Stomach (tissue), 4 donors: Measurements from ENCODE around the gene NDUFAB1.

ENCODE experiments used
- EP300 ChIP-seq: sonication (generic); formaldehyde crosslinking; IDR thresholded peaks from one replicate; pipeline ENCODE4 v1.6.1; 2017; ENCODE audit warnings: antibody characterized with exemption
- POLR2AphosphoS5 ChIP-seq, 3 donors: sonication (generic); formaldehyde crosslinking; IDR thresholded peaks; one replicate each; pipeline ENCODE4 v1.6.1; 2016; ENCODE audit warnings: antibody characterized with exemption in 3 of 3
- TF ChIP-seq, protein P1 (sequence below), 7 experiments: fragments of 450-650 bp in 4 of 7; fragments of 200-600 bp in 3 of 7; sonication (generic) in 3 of 7; IDR thresholded peaks; one replicate each; pipeline ENCODE4 v1.5.1; 2016 to 2019; ENCODE audit warnings: antibody characterized with exemption in 7 of 7, control low read depth in 2 of 7, mild to moderate bottlenecking in 1 of 7

DNA sequence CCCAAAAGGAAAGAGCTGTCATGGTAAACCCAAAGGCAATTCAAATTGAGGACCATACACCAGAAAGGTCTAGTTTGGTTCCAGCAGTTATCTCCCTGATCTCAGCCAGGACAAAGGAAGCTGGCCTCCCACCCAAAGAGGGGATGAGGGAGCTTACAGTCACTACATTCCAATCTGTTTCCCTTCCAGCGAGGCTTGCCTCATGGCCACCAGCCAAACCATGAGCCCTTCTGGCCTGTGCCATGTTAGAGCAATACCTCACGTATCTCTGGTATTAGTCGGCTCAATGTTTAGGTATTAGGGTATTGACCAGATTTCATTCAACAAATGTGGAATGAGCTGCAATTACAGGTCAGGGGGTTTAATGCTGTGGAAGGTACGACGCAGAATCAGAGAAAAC, 8.4 kb downstream of the NDUFAB1 start:
- TF ChIP-seq, protein P1, sequence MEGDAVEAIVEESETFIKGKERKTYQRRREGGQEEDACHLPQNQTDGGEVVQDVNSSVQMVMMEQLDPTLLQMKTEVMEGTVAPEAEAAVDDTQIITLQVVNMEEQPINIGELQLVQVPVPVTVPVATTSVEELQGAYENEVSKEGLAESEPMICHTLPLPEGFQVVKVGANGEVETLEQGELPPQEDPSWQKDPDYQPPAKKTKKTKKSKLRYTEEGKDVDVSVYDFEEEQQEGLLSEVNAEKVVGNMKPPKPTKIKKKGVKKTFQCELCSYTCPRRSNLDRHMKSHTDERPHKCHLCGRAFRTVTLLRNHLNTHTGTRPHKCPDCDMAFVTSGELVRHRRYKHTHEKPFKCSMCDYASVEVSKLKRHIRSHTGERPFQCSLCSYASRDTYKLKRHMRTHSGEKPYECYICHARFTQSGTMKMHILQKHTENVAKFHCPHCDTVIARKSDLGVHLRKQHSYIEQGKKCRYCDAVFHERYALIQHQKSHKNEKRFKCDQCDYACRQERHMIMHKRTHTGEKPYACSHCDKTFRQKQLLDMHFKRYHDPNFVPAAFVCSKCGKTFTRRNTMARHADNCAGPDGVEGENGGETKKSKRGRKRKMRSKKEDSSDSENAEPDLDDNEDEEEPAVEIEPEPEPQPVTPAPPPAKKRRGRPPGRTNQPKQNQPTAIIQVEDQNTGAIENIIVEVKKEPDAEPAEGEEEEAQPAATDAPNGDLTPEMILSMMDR (IDR thresholded peaks at IDR 0.05), result no peak
- no peak for TF ChIP-seq POLR2AphosphoS5 (IDR thresholded peaks at IDR 0.05)
- TF ChIP-seq EP300, result no peak
